ENCODE measurements around the gene HAUS2.
"Not testable (repeated sequence)": the region's sequence is repeated elsewhere in the genome, so short reads cannot be mapped to it uniquely, and the experiment has no call there.

Gene HAUS2

GRCh38 chr15:42548249-42549031 lies at the start of gene HAUS2, which contains the start of gene LRRC57:
HAUS2 (plus strand) TSS chr15:42548838; CDS start chr15:42548873, 35 bp downstream.
LRRC57 (minus strand) TSS chr15:42548793; CDS start chr15:42548434, 359 bp downstream.
- peak; percentile 33 for DNase-seq

DNA sequence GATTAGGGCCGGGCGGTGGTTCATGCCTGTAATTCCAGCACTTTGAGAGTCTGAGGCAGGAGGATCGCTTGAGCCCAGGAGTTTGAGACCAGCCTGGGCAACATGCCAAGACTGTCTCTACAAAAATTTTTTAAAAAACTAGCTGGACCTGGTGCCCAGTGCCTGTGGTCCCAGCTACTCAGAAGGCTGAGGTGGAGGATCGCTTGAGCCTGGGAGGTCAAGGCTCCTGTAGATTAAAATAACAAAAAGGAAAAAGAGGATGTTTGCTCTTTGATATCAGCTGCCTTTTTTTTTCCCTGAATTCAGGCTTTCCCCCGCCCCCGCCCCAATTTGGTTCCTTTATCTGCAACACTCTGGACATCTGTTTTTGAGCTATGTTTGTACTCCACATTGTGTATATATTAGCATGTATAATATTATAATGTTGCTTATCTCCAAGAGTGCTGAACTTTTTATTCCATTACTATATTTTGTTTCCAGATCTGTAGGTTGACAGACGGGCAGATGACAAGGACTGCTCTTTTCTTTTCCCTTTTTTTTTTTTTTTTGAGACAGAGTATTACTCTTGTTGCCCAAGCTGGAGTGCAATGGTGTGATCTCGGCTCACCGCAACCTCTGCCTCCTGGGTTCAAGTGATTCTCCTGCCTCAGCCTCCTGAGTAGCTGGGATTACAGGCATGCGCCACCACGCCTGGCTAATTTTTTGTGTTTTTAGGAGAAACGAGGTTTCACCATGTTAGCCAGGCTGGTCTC lies 48.6 kb upstream of the HAUS2 start:
- DNase-seq = no peak

DNA sequence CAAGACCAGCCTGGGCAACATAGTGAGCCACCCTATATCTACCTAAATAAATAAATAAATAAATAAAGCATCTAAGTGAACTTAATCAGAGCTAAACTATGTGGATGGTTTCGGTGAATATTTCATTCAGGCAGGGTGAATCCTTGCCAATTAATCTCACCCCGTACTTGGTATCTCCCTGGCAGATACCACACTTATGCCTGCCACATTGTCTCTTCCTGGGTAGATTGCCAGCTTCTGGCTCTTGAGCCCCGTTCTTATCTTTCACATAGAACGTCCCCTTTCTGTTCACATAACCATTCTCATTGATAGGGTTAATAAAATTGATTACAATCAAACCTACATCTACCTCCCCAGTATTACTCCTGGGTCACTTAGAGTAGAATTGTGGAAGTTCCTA lies 46.2 kb upstream of the HAUS2 start:
- no peak for DNase-seq

DNA sequence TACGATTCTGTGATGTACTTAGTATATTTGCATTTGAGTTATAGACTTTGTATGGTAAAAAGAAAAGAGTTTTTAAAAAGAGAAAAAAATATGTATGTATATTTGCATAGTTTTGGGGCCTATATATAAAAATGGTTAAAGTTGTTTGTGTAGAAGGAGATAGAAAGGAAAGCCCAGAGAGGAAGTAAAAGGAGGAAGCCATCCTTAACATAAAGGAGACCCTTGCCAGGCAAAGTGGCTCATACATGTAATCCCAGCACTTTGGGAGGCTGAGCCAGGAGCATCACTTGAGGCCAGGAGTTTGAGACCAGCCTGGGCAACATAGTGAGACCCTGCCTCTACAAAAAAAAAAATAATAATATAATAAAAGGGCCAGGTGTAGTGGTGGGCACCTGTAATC lies 44.8 kb upstream of the HAUS2 start:
- DNase-seq = no peak

DNA sequence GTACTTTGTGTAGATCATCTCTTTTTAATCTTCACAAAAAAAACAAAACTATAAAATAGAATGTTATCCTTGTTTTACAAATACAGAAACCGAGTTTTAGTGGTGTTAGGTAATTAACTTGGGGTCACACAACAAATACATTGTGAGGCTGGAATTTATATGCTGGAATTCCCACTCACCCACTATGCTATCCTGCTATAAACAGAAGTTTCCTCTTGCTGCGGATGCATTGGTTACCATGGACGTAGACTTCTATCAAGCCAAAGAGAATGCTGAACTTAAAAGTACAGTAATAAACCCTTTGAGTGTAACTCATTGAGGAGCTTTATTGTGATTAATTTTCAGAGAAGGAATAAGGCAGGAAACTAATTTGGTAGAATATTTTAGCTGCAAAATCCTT lies 44.0 kb upstream of the HAUS2 start:
- no peak for DNase-seq

DNA sequence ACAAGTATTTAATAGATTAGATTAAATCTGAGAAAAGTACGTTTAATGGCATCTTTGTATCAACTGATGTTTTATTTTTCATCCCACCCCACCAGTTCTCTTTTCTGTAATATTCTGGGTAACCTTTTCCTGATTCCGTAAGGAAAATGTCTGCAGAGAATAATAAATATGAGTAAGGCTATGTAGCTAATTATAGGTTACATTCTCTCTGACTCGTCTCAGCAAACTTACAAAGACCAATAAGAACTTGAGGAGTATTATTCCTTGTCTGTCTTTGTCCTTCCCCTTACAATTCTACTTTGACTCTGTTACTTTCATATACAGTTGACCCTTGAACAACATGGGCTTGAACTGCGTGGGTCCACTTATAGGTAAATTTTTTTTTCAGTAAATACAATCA lies 41.1 kb upstream of the HAUS2 start:
- DNase-seq = no peak

DNA sequence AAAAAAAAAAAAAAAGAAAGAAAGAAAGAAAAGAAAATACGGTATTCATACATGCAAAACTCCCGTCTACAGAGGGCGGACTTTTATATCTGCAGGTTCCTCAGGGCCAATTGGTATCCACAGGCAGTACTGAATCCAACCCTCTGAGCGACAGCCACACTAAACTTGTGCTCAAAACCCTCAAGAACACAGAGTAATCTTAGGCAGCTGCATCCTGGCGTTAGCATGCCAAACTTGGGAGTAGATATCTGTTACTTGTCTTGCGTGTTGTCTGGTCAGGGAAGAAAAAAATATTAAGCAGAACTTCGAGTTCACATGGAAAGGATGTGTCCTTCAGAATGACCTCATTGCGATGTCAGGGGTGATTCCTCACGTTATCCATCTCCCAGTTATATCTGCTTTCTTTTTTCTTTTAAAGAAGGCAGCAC lies 40.4 kb upstream of the HAUS2 start:
- no peak for DNase-seq

- DNase-seq = no peak
Measured at GRCh38 chr15:42510258-42511006, 38.2 kb upstream of the HAUS2 start.

DNA sequence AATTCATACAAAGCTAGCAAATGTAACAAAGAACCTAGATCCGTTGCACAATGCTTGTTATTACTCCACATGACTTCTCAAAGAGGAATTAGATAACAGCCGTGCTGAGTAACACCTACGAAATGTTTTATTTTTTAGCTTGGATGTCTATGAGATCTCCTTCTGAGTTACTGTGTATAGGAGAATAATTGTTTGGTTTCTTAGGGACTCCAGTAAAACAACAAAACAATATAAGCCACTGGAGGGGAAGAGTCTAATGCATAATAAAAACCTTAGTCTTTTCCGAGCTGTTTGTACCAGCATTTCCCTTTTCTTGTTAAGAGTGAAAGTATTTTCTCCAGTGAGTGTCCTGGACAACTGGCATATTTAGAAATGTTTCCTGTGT lies 37.6 kb upstream of the HAUS2 start:
- DNase-seq = no peak

- DNase-seq = no peak
Measured at GRCh38 chr15:42523331-42523730, 25.3 kb upstream of the HAUS2 start.

- DNase-seq = no peak
Measured at GRCh38 chr15:42528970-42529369, 19.7 kb upstream of the HAUS2 start.

GRCh38 chr15:42533246-42533645 lies 15.4 kb upstream of the HAUS2 start:
- DNase-seq = no peak

GRCh38 chr15:42544853-42545629 lies 3.6 kb upstream of the HAUS2 start:
- no peak for DNase-seq

- no peak for DNase-seq
Measured at GRCh38 chr15:42547918-42548248, 755 bp upstream of the HAUS2 start.

DNA sequence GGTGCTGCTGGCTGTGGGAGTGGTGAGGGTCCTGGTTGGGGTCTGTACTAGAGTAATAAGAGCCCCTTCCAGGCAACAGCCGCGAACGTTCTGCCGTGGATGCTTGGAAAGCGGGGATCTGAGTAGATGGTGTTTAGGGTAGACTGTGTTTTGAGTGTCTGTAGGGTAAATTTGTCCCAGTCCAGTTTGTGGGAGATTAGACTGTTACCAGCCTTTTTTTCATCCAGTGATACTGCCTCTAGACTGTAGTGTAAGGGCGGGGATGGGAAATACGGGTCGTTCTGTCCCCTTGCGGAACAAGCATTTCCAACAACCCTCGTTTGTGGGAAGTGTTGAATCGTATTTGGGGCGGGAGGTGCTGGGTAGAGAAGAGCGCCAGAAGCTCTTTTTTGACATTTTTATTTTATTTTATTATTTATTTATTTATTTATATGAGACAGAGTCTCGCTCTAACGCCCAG lies 424 bp downstream of the HAUS2 start:
- no peak for DNase-seq

DNA sequence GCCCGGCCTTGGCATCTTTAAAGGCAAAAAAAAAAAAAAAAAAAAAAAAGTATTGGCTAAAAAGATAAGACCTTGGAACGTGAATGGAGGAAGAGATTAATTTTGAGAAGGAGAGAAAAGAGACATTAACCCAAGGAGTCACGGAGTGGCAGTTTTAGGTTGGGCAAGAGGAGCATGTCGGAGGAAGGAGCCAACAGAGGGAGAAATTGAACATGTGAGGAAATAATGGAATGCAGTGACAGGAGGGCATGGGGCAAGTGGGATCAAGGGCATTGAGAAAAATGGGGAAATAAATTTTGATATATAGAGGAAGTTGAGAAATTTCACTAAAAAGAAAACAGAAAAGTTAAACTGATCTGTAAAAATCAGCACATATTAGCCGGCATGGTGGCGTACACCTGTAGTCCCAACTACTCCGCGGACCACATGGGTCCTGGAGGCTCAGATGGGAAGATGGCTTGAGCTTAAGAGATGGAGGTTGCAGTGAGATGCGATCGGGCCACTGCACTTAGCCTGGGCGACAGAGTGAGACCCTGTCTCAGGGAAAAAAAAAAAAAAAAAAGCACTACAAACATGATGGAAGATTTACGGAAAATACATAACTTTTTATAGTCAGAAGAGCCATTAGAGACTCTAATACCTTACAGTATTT lies 1.2 kb downstream of the HAUS2 start:
- no peak for DNase-seq

DNA sequence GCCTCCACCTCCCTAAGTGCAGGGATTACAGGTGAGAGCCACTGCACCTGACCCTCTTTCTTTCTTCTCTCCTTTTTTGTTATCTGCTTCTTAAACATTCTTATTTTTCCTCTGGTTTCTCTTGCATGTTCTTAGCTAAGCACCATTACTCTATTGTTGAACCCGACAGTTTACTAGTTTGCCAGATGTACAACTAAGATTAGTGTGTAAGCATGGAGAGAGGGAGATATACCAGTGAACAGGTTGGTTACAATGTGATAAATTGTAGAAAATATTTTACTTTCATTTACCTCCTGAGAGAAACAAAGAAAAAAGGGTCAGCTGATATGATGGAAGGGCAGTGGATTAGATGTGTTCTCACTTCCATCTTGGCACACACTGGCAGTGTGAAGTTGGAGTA lies 4.9 kb downstream of the HAUS2 start:
- DNase-seq = no peak

GRCh38 chr15:42556550-42557207 lies 8.0 kb downstream of the HAUS2 start:
- DNase-seq = not testable (repeated sequence)

- DNase-seq = no peak
Measured at GRCh38 chr15:42558739-42559138, 10.1 kb downstream of the HAUS2 start.

DNA sequence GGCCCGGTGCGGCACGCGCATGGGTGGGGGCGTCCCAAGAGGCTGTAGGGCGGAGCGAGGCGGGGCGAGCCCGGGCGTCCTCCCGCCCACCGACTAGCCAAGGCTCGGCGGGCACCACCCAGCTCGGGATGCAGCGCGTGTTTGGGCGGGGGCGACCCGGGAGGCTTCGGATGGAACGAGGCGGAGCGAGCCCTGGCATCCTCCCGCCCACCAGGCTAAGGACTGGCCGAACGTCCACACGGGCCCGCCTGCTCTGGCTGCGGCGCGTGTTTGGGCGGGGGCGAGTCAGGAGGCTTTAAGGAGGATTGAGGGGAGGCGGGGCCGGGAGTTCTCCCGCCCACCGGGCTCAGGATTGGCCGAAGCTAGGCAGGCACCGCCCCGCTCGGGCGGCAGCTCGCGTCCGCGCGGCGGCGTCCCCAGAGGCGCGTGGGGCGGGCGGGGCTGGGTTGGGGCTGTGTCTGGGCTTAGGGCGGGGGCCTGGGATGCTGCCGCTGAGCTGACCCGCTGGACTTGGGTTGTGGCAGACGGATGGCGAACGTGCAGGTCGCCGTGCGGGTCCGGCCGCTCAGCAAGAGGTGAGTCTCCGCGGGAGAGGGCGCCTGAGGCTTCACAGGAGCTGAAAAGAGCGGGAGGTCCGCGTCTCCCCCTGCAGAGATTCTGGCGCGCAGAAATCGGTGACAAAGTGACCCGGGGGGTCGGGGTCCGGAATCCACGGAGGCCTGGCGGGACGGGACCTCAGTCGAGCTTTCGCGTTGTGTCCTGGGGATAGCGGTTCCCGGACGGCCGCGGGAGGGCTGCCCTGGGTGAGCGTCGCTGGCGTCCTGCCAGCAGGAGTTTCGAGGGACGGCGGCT lies 26.8 kb downstream of the HAUS2 start, which contains the start of gene STARD9:
Gene STARD9, plus strand, starts transcription at position 419 of the 852 bp plus-strand sequence. Its CDS starts 110 bp downstream, at position 529.
- DNase-seq = peak; percentile 91
